Activated naive CD8-positive, alpha-beta T cell (primary cell): Measurements from ENCODE around the gene EYA3.

ENCODE experiments used
- H3K27ac Mint-ChIP-seq: one replicate; pipeline ENCODE4 v1.8.0; 2021; ENCODE audit warnings: mixed read lengths
- H3K27me3 Mint-ChIP-seq: one replicate; pipeline ENCODE4 v1.8.0; 2021; ENCODE audit warnings: mixed read lengths
- H3K36me3 Mint-ChIP-seq: one replicate; pipeline ENCODE4 v1.8.0; 2021; ENCODE audit warnings: mixed read lengths
- H3K4me1 Mint-ChIP-seq: one replicate; pipeline ENCODE4 v1.8.0; 2021; ENCODE audit warnings: low read depth, mixed read lengths
- H3K4me3 Mint-ChIP-seq: one replicate; pipeline ENCODE4 v1.8.0; 2021; ENCODE audit warnings: mild to moderate bottlenecking, mixed read lengths
- H3K9me3 Mint-ChIP-seq: one replicate; pipeline ENCODE4 v1.8.0; 2021; ENCODE audit warnings: low read depth, mixed read lengths

The EYA3 gene

GRCh38 chr1:27940297-27940696, 148.1 kb downstream of the EYA3 start:
- Mint-ChIP-seq H3K4me3 (no peak overlapping the region), H3K36me3 (no peaks in the 10 kb centered on the region), H3K9me3 (no peaks in the 10 kb centered on the region), H3K27me3 (peaks cover 6% of the 10 kb centered on the region), H3K4me1 (peaks cover 36% of the 10 kb centered on the region), H3K27ac (peak overlapping the region; percentile 51)

DNA sequence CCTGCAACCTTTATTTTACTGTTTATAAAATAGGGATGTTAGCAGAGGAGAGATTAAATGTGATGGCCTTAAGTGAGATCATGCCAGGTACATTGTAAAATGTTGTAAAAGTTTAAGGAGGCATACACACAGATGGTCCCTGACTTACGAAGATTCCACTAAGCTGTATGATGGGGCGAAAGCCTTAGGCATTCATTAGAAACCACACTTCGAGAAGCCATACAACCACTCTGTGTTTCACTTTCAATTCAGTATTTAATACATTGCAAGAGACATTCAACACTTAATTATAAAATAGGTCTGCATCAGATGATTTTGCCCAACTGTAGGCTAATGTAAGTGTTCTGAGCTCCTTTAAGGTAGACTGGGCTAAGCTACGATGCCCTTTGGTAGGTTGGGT, 149.9 kb downstream of the EYA3 start:
- H3K27ac Mint-ChIP-seq, result no peak overlapping the region

DNA sequence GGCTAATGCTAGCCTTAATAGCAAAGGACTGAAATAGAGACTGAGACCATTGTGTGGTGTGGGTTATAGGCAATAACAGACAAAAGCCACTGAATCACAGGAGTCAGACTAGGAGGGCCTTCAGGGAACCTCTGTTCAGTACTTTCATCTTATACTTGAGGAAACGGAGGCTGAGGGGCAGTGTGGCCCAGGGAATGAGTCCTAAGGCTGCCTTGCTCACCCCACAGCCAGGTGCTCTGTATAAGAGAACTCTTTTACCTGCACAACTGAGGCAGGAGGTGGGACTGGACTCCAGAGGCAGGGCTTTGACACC, 150.9 kb downstream of the EYA3 start:
- Mint-ChIP-seq H3K4me1 (peaks cover 29% of the 10 kb centered on the region), H3K27ac (no peak overlapping the region), H3K9me3 (no peaks in the 10 kb centered on the region), H3K4me3 (no peak overlapping the region), H3K36me3 (no peaks in the 10 kb centered on the region), H3K27me3 (peaks cover 9% of the 10 kb centered on the region)

More for the DNA sequence above, 149.9 kb downstream of the EYA3 start:
- Mint-ChIP-seq H3K36me3 (no peaks in the 10 kb centered on the region), H3K27me3 (peaks cover 8% of the 10 kb centered on the region), H3K4me1 (peaks cover 38% of the 10 kb centered on the region), H3K4me3 (no peak overlapping the region), H3K9me3 (no peaks in the 10 kb centered on the region)

DNA sequence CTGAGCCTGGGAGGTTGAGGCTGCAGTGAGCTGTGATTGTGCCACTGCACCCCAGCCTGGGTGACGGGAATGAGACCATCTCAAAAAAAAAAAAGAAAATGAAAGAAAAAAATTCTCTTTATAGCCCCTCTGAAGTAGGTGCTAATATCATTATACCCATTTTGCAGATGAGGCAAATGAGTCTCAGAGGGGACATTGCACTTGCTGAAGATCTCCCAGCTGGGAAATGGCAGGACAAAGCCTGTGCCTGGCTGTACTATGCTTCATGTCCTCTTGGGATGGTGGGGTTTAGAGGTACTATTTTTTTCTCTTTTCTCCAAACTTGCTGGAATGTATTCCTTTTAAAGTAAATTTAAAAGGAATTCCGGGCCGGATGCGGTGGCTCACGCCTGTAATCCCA, 152.0 kb downstream of the EYA3 start:
- H3K36me3 Mint-ChIP-seq, result no peaks in the 10 kb centered on the region
- H3K27ac Mint-ChIP-seq, result no peak overlapping the region
- H3K4me3 Mint-ChIP-seq, result no peak overlapping the region
- peaks cover 27% of the 10 kb centered on the region for H3K4me1 Mint-ChIP-seq
- no peaks in the 10 kb centered on the region for H3K9me3 Mint-ChIP-seq
- H3K27me3 Mint-ChIP-seq, result peaks cover 10% of the 10 kb centered on the region

DNA sequence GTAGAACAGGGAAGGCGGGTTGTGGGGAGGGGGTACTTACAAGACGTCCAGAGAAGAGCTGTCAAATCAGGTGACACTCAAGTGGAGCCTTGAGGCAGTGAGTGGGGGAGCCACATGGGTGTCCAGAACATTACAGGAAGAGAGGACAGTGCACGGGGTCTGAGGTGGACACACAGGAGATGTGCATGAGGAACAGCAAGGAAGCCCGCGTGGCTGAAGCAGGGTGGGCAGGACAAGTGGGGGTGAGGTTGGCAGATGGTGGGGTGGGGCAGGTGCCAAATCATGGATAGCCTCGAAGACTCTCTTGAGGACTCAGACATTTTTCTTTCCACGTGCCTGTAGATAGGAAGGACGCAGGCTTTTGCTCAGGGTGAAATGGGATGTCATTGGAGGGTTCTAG, 152.7 kb downstream of the EYA3 start:
- Mint-ChIP-seq H3K27ac (no peak overlapping the region), H3K36me3 (no peaks in the 10 kb centered on the region), H3K4me1 (peaks cover 23% of the 10 kb centered on the region), H3K4me3 (peak overlapping the region; percentile 70), H3K27me3 (peaks cover 10% of the 10 kb centered on the region), H3K9me3 (no peaks in the 10 kb centered on the region)

- Mint-ChIP-seq H3K27ac (peak within 1 kb of the TSS; percentile 3), H3K4me1 (peaks cover 15% of the 10 kb centered on the region), H3K27me3 (peaks cover 10% of the 10 kb centered on the region), H3K36me3 (no peaks in the 10 kb centered on the region), H3K4me3 (peak within 1 kb of the TSS; percentile 70), H3K9me3 (no peaks in the 10 kb centered on the region)
These were observed 153.4 kb downstream of the EYA3 start, which contains the start of gene SMPDL3B for GRCh38 chr1:27934818-27935549. SMPDL3B (plus strand) TSS chr1:27935000; CDS start chr1:27935184, 184 bp downstream.

GRCh38 chr1:27931759-27932158, 156.7 kb downstream of the EYA3 start:
- H3K4me1 Mint-ChIP-seq, result peaks cover 14% of the 10 kb centered on the region
- H3K4me3 Mint-ChIP-seq, result no peak overlapping the region
- no peaks in the 10 kb centered on the region for H3K9me3 Mint-ChIP-seq
- peaks cover 10% of the 10 kb centered on the region for H3K27me3 Mint-ChIP-seq
- H3K36me3 Mint-ChIP-seq, result no peaks in the 10 kb centered on the region
- no peak overlapping the region for H3K27ac Mint-ChIP-seq

- H3K4me1 Mint-ChIP-seq, result peaks cover 14% of the 10 kb centered on the region
- no peaks in the 10 kb centered on the region for H3K36me3 Mint-ChIP-seq
- peaks cover 10% of the 10 kb centered on the region for H3K27me3 Mint-ChIP-seq
- H3K4me3 Mint-ChIP-seq, result no peak overlapping the region
- no peaks in the 10 kb centered on the region for H3K9me3 Mint-ChIP-seq
- H3K27ac Mint-ChIP-seq, result no peak overlapping the region
These were observed 157.2 kb downstream of the EYA3 start for GRCh38 chr1:27931184-27931583.

- Mint-ChIP-seq H3K4me3 (no peak overlapping the region), H3K27ac (no peak overlapping the region), H3K27me3 (peaks cover 2% of the 10 kb centered on the region), H3K9me3 (no peaks in the 10 kb centered on the region), H3K4me1 (no peaks in the 10 kb centered on the region), H3K36me3 (no peaks in the 10 kb centered on the region)
These were observed 160.0 kb downstream of the EYA3 start for GRCh38 chr1:27928216-27928954.

- H3K27ac Mint-ChIP-seq, result no peak overlapping the region
- H3K27me3 Mint-ChIP-seq, result no peaks in the 10 kb centered on the region
- no peaks in the 10 kb centered on the region for H3K4me1 Mint-ChIP-seq
- H3K9me3 Mint-ChIP-seq, result no peaks in the 10 kb centered on the region
- no peak overlapping the region for H3K4me3 Mint-ChIP-seq
- no peaks in the 10 kb centered on the region for H3K36me3 Mint-ChIP-seq
These were observed 166.1 kb downstream of the EYA3 start for GRCh38 chr1:27922272-27922671.
